Smooth muscle cell (in vitro differentiated cells): ENCODE results near the gene SUMO3. TPM values are rescaled to one million over a fixed set of nuclear protein-coding genes. Genes with fewer than 3 reads are reported as not detected.

Experiments used
- DNase-seq: peaks from one replicate; lab custom pipeline; 2025; ENCODE audit not compliant: unreplicated experiment; lab: John Stamatoyannopoulos, UW
- H2AFZ ChIP-seq: fragments of 200-600 bp; sonication (generic); 2 replicates; pipeline ENCODE4 v1.6.0; 2016; ENCODE audit warnings: antibody characterized with exemption, low read depth, mild to moderate bottlenecking
- H3F3A ChIP-seq: fragments of 200-600 bp; sonication (generic); 2 replicates; pipeline ENCODE4 v1.6.0; 2017; ENCODE audit warnings: antibody characterized with exemption, low read depth
- H3K27ac ChIP-seq: fragments of 200-600 bp; sonication (generic); 2 replicates; pipeline ENCODE4 v1.5.1; 2016; ENCODE audit warnings: low read depth, mild to moderate bottlenecking
- H3K27me3 ChIP-seq: fragments of 200-600 bp; sonication (generic); 2 replicates; pipeline ENCODE4 v1.6.1; 2016; ENCODE audit warnings: low read depth, mild to moderate bottlenecking
- H3K36me3 ChIP-seq: fragments of 200-600 bp; sonication (generic); 2 replicates; pipeline ENCODE4 v1.5.1; 2016; ENCODE audit warnings: low read depth
- H3K4me1 ChIP-seq: fragments of 200-600 bp; sonication (generic); 2 replicates; pipeline ENCODE4 v1.5.1; 2016; ENCODE audit warnings: low read depth
- H3K4me2 ChIP-seq: fragments of 200-600 bp; sonication (generic); 2 replicates; pipeline ENCODE4 v1.6.0; 2016; ENCODE audit warnings: mild to moderate bottlenecking
- H3K4me3 ChIP-seq: fragments of 200-600 bp; sonication (generic); 2 replicates; pipeline ENCODE4 v1.5.1; 2016; ENCODE audit warnings: mild to moderate bottlenecking
- H3K79me2 ChIP-seq: fragments of 200-600 bp; sonication (generic); 2 replicates; pipeline ENCODE4 v1.6.0; 2016; ENCODE audit warnings: low read depth, mild to moderate bottlenecking
- H3K9ac ChIP-seq: fragments of 200-600 bp; sonication (generic); 2 replicates; pipeline ENCODE4 v1.6.0; 2016; ENCODE audit warnings: low read depth
- H3K9me3 ChIP-seq: fragments of 200-600 bp; sonication (generic); replicated peaks from 2 replicates; pipeline ENCODE4 v1.5.1; 2016; ENCODE audit warnings: low read depth
- H4K20me1 ChIP-seq: fragments of 200-600 bp; sonication (generic); 2 replicates; pipeline ENCODE4 v1.6.0; 2016; ENCODE audit warnings: low read depth
- CTCF ChIP-seq: fragments of 200-600 bp; sonication (generic); IDR thresholded peaks from 2 replicates; pipeline ENCODE4 v1.5.1; 2017; ENCODE audit warnings: borderline replicate concordance, mild to moderate bottlenecking, antibody characterized with exemption; ENCODE audit not compliant: insufficient read depth, poor library complexity, severe bottlenecking
- WGBS: methylation state at CpG from one replicate; pipeline ENCODE4 v1.1.7; 2016; ENCODE audit warnings: low lambda C conversion rate; 5-methylcytosine and 5-hydroxymethylcytosine counted together
- polyA plus RNA-seq: library from polyadenylated mRNA; unstranded; fragments of >200 nt; fragmentation: Nextera tagmentation; extraction: Ambion mirVana; gene quantifications from 2 replicates; pipeline ENCODE4 v1.2.1, GENCODE V29; 2016
- total RNA-seq: library from RNA; depleted of rRNA; stranded (reverse); fragments of >200 nt; gene quantifications from 2 replicates; pipeline ENCODE4 v1.2.3, GENCODE V29; 2014

The SUMO3 gene
- total and polyA plus RNA-seq, 2 experiments from 2014 or later: 87.9 to 124 TPM

- no peak for TF ChIP-seq CTCF
- H3K79me2 ChIP-seq: no peaks in the 10 kb centered on the region
- no peaks in the 10 kb centered on the region for H3K9me3 ChIP-seq
- peaks cover 28% of the 10 kb centered on the region for H4K20me1 ChIP-seq
- no peaks in the 10 kb centered on the region for H3K27me3 ChIP-seq
- peak overlapping the region; percentile 43 for H3K4me3 ChIP-seq
- no peak overlapping the region for H3K27ac ChIP-seq
- peak overlapping the region; percentile 88 for H3K4me2 ChIP-seq
- peaks cover 9% of the 10 kb centered on the region for H3F3A ChIP-seq
- DNase-seq: no peak
- peaks cover 12% of the 10 kb centered on the region for H3K4me1 ChIP-seq
- 69% methylated on average over 1 of the region's 1 CpG for WGBS
- peaks cover 7% of the 10 kb centered on the region for H3K36me3 ChIP-seq
- H3K9ac ChIP-seq: peak overlapping the region; percentile 20
- no peak overlapping the region for H2AFZ ChIP-seq
These were observed 28.3 kb upstream of the SUMO3 start for GRCh38 chr21:44846224-44846484.

GRCh38 chr21:44845418-44846223 is 27.8 kb upstream of the SUMO3 start:
- Histone ChIP-seq H3K9ac (peak overlapping the region; percentile 20), H3K27me3 (no peaks in the 10 kb centered on the region), H3K4me3 (peak overlapping the region; percentile 43), H3K4me1 (peaks cover 12% of the 10 kb centered on the region), H3K27ac (no peak overlapping the region), H2AFZ (no peak overlapping the region), H3K4me2 (peak overlapping the region; percentile 88), H3K79me2 (no peaks in the 10 kb centered on the region), H3K9me3 (no peaks in the 10 kb centered on the region), H4K20me1 (peaks cover 23% of the 10 kb centered on the region), H3K36me3 (peaks cover 7% of the 10 kb centered on the region), H3F3A (peaks cover 9% of the 10 kb centered on the region)
- WGBS: 26% methylated on average over 30 of the region's 34 CpGs
- TF ChIP-seq CTCF: peak; percentile 23
- DNase-seq: peak; percentile 57

GRCh38 chr21:44844256-44844655 is 26.4 kb upstream of the SUMO3 start:
- Histone ChIP-seq H3K79me2 (no peaks in the 10 kb centered on the region), H3K4me2 (no peak overlapping the region), H4K20me1 (peaks cover 9% of the 10 kb centered on the region), H3K27me3 (no peaks in the 10 kb centered on the region), H3K4me3 (no peak overlapping the region), H3K4me1 (peaks cover 12% of the 10 kb centered on the region), H3K36me3 (no peaks in the 10 kb centered on the region), H3K9ac (no peak overlapping the region), H2AFZ (no peak overlapping the region), H3K9me3 (no peaks in the 10 kb centered on the region), H3F3A (peaks cover 9% of the 10 kb centered on the region), H3K27ac (no peak overlapping the region)
- 76% methylated on average over 16 of the region's 16 CpGs for WGBS
- TF ChIP-seq CTCF: no peak
- no peak for DNase-seq
